ENCODE data around the gene FOXN3.

GRCh38 chr14:89466484-89466883 is 49.5 kb upstream of the FOXN3 start:
- no peak for TF ChIP-seq POLR2A (IDR thresholded peaks at IDR 0.05)
- TF ChIP-seq CTCF (IDR thresholded peaks at IDR 0.05), result no peak

Data from lower leg skin (tissue), 3 donors.